Fibroblast of mammary gland (primary cell): Measurements from ENCODE around the gene ACER3.
A peak's percentile ranks its signal among the peaks of the same experiment; 100 is the strongest.
"Not testable (repeated sequence)": the region's sequence is repeated elsewhere in the genome, so short reads cannot be mapped to it uniquely, and the experiment has no call there.

ENCODE experiments used
- DNase-seq: peaks from one replicate; pipeline ENCODE4 v3.0.0-alpha.2; 2010; ENCODE audit warnings: low read depth
- H3K4me3 ChIP-seq: 2 replicates; pipeline ENCODE4 v1.5.1; 2011; ENCODE audit warnings: low read depth, mild to moderate bottlenecking, low read length, moderate library complexity; ENCODE audit not compliant: control insufficient read depth
- CTCF ChIP-seq: conservative IDR thresholded peaks from 2 replicates; pipeline ENCODE4 v1.5.1; 2011; ENCODE audit warnings: low read depth, low read length, inconsistent platforms; ENCODE audit not compliant: control insufficient read depth, insufficient read depth

The ACER3 gene

GRCh38 chr11:77047007-77047927 is 186.5 kb downstream of the ACER3 start:
- H3K4me3 ChIP-seq: peak overlapping the region; percentile 53
- peak; percentile 69 for TF ChIP-seq CTCF
- DNase-seq: peak; percentile 93

DNA sequence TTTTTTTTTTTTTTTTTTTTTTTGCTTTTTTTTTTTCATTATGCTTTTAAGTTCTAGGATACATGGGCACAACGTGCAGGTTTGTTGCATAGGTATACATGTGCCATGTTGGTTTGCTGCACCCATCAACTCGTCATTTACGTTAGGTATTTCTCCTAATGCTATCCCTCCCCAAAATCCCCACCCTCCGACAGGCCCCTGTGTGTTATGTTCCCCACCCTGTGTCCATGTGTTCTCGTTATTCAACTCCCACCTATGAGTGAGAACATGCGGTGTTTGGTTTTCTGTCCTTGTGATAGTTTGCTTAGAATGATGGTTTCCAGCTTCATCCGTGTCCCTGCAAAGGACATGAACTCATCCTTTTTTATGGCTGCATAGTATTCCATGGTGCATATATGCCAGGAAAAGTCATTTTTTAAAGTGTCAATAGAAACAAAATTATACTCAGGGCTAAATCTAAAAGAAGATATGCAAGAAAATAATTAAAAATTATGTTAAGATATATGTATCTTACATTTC is 187.3 kb downstream of the ACER3 start:
- H3K4me3 ChIP-seq, DNase-seq: not testable (repeated sequence)

GRCh38 chr11:77049026-77049425 is 188.3 kb downstream of the ACER3 start:
- no peak for DNase-seq
- H3K4me3 ChIP-seq: no peak overlapping the region
- TF ChIP-seq CTCF: no peak

GRCh38 chr11:77051511-77051910 is 190.8 kb downstream of the ACER3 start:
- no peak overlapping the region for H3K4me3 ChIP-seq
- no peak for DNase-seq
- no peak for TF ChIP-seq CTCF

DNA sequence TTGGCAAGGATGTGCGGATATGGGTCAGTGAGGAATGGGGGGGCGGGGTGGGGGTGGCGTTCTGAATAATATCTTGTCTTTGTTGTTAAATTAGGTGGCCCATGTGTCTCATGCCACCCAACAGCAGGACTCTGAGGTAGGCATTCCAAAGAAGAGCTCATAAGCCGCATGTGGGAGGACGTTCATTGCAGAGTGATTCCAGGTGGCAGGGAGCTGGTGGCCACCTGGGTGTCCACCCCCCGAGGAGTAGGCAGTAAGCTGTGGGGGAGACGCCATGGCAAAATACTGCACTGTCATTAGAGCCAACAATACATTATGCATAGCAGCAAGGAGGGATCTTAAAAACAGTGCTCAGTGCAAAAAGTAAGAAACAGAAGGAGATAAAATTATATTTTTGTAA is 191.8 kb downstream of the ACER3 start:
- no peak overlapping the region for H3K4me3 ChIP-seq
- DNase-seq: no peak
- no peak for TF ChIP-seq CTCF

- no peak for TF ChIP-seq CTCF
- H3K4me3 ChIP-seq: no peak overlapping the region
- no peak for DNase-seq
Observed at GRCh38 chr11:77053217-77054015, 192.7 kb downstream of the ACER3 start.

DNA sequence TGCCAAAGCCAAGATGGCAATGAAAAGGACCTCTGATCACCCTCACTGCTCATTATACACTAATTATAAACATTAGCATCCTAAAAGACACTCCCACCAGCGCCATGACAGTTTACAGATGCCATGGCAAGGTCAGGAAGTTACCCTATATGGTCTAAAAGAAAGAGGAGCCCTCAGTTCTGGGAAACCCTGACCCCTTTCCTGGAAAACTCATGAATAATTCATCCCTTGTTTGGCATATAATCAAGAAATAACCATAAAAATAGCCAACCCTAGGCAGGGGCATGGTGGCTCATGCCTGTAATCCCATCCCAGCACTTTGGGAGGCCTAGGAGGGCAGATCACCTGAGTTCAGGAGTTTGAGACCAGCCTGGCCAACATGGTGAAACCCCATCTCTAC is 193.4 kb downstream of the ACER3 start:
- no peak for DNase-seq
- H3K4me3 ChIP-seq: no peak overlapping the region
- TF ChIP-seq CTCF: no peak
